ENCODE data around the gene CSTPP1. TPM values are rescaled to one million over a fixed set of nuclear protein-coding genes. Genes with fewer than 3 reads are reported as not detected.
"Not testable (repeated sequence)": the region's sequence is repeated elsewhere in the genome, so short reads cannot be mapped to it uniquely, and the experiment has no call there.

The CSTPP1 gene
- total RNA-seq, 4 donors from 2014 or later: 19.1 to 27.0 (median 21.8) TPM

DNA sequence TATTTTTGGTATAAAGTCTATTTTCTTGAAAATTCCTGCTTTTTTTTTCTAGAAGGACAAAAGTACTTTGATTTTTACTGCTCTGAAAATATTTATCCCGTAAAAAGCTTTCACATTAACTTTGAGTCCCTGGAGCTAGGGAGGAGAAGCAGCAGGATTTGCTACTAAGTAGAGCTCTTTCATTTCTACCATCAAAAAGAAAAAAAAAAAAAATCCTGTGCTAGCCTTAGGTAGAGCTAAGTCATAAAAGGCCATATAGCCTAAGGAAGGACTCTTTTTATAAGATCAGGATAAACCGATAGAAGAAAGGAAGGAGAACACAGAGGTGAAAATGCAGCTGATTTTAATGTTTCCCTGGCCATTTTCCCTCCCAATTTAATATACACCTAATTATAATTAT is 48.0 kb downstream of the CSTPP1 start:
- no peaks in the 10 kb centered on the region for H3K27me3 ChIP-seq
- ATAC-seq: no peak
- peaks cover 0 to 9% (median 0%) of the 10 kb centered on the region in 3 donors for H3K4me1 ChIP-seq
- 82 to 86% methylated on average over 2 of the region's 2 CpGs for WGBS, 2 donors (ENCODE audit: low coverage in 1 of 2)
- TF ChIP-seq POLR2AphosphoS5 (IDR thresholded peaks at IDR 0.05): no peak
- no peak for TF ChIP-seq CTCF (IDR thresholded peaks at IDR 0.05)
- no peak for TF ChIP-seq POLR2A (IDR thresholded peaks at IDR 0.05)
- no peak for TF ChIP-seq EP300 (IDR thresholded peaks at IDR 0.05)
- no peak overlapping the region for H3K4me3 ChIP-seq
- no peaks in the 10 kb centered on the region for H3K9me3 ChIP-seq
- H3K36me3 ChIP-seq: peaks cover 0 to 20% of the 10 kb centered on the region in 2 donors
- H3K27ac ChIP-seq: no peak overlapping the region

- H3K27me3 ChIP-seq: no peaks in the 10 kb centered on the region
- H3K27ac ChIP-seq: no peak overlapping the region
- 88% methylated on average over 4 of the region's 4 CpGs for WGBS, 2 donors (ENCODE audit: low coverage in 1 of 2)
- no peak for TF ChIP-seq POLR2A (IDR thresholded peaks at IDR 0.05)
- TF ChIP-seq EP300 (IDR thresholded peaks at IDR 0.05): no peak
- no peak for TF ChIP-seq CTCF (IDR thresholded peaks at IDR 0.05)
- no peak for TF ChIP-seq POLR2AphosphoS5 (IDR thresholded peaks at IDR 0.05)
- no peaks in the 10 kb centered on the region for H3K9me3 ChIP-seq
- H3K36me3 ChIP-seq: peaks cover 0 to 24% of the 10 kb centered on the region in 2 donors
- H3K4me1 ChIP-seq: peaks cover 0 to 9% (median 0%) of the 10 kb centered on the region in 3 donors
- no peak for ATAC-seq
- H3K4me3 ChIP-seq: no peak overlapping the region
Observed at GRCh38 chr11:46984987-46985386, 48.4 kb downstream of the CSTPP1 start.

- WGBS, 2 donors (ENCODE audit: low coverage in 1 of 2): 98 to 100% methylated on average over 2 to 3 of the region's 3 CpGs
- H3K9me3 ChIP-seq: no peaks in the 10 kb centered on the region
- H3K4me3 ChIP-seq: no peak overlapping the region
- peaks cover 0 to 9% (median 0%) of the 10 kb centered on the region in 3 donors for H3K4me1 ChIP-seq
- TF ChIP-seq POLR2AphosphoS5 (IDR thresholded peaks at IDR 0.05) (no peak), EP300 (IDR thresholded peaks at IDR 0.05) (no peak), CTCF (IDR thresholded peaks at IDR 0.05) (no peak), POLR2A (IDR thresholded peaks at IDR 0.05) (no peak)
- no peak for ATAC-seq
- H3K36me3 ChIP-seq: peaks cover 0 to 30% of the 10 kb centered on the region in 2 donors
- no peaks in the 10 kb centered on the region for H3K27me3 ChIP-seq
- H3K27ac ChIP-seq: no peak overlapping the region
Observed at GRCh38 chr11:46987183-46987582, 50.6 kb downstream of the CSTPP1 start.

GRCh38 chr11:46989810-46990487 is 53.4 kb downstream of the CSTPP1 start:
- ATAC-seq, H3K9me3 ChIP-seq, H3K4me3 ChIP-seq, H3K27ac ChIP-seq, H3K27me3 ChIP-seq, H3K4me1 ChIP-seq: not testable (repeated sequence)
- 90 to 100% methylated on average over 1 of the region's 1 CpG for WGBS, 2 donors (ENCODE audit: low coverage in 1 of 2)
- H3K36me3 ChIP-seq: peaks cover 0 to 30% of the 10 kb centered on the region in 2 donors

DNA sequence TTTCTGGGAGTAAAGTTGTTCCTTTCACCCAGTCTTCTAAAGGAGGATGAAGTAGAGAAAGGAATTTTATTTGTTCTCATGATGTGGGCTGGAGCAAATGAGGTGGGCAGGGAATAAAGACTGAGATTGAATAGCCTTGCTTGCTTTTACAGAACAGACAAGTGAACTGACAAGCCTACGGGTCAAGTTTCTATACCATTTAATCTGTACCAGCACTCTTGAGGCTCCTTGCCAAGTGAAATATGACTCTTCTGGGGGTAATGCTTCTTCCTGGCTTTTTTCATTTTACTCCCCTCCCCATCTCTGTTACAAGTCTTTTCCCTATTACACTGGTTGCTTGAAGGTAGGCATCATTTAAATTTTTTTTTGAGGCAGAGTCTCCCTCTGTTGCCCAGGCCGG is 54.8 kb downstream of the CSTPP1 start:
- Histone ChIP-seq H3K4me1 (no peaks in the 10 kb centered on the region), H3K36me3 (peaks cover 0 to 30% of the 10 kb centered on the region in 2 donors), H3K4me3 (no peak overlapping the region), H3K27me3 (no peaks in the 10 kb centered on the region), H3K9me3 (no peaks in the 10 kb centered on the region), H3K27ac (no peak overlapping the region)
- no peak for ATAC-seq
- WGBS, 2 donors (ENCODE audit: low coverage in 1 of 2): 91 to 100% methylated on average over 1 to 2 of the region's 2 CpGs
- TF ChIP-seq CTCF (IDR thresholded peaks at IDR 0.05) (no peak), POLR2A (IDR thresholded peaks at IDR 0.05) (no peak), EP300 (IDR thresholded peaks at IDR 0.05) (no peak), POLR2AphosphoS5 (IDR thresholded peaks at IDR 0.05) (no peak)

GRCh38 chr11:46992386-46992785 is 55.8 kb downstream of the CSTPP1 start:
- H3K36me3 ChIP-seq: peaks cover 0 to 27% of the 10 kb centered on the region in 2 donors
- H3K27ac ChIP-seq, H3K4me1 ChIP-seq, H3K4me3 ChIP-seq, H3K9me3 ChIP-seq, H3K27me3 ChIP-seq, ATAC-seq: not testable (repeated sequence)
- 100% methylated on average over 1 to 2 of the region's 2 CpGs for WGBS, 2 donors (ENCODE audit: low coverage in 1 of 2)

DNA sequence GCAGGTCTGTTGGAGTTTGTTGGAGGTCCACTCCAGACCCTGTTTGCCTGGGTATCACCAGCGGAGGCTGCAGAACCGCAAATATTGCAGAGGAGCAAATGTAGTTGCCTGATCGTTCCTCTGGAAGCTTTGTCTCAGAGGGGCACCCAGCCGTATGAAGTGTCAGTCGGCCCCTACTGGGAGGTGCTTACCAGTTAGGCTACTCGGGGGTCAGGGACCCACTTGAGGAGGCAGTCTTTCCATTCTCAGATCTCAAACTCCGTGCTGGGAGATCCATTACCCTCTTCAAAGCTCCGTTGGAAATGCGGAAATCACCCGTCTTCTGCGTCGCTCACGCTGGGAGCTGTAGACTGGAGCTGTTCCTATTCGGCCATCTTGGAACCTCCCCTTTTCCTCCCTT is 61.2 kb downstream of the CSTPP1 start:
- not testable (repeated sequence) for H3K9me3 ChIP-seq, H3K36me3 ChIP-seq, H3K4me3 ChIP-seq, H3K4me1 ChIP-seq, ATAC-seq, H3K27me3 ChIP-seq, H3K27ac ChIP-seq
- WGBS, 2 donors (ENCODE audit: low coverage in 1 of 2): 94 to 98% methylated on average over 6 of the region's 14 CpGs

Measured in gastroesophageal sphincter (tissue), 4 donors.